Panc1 (cell line): ENCODE results near the gene CNDP1. TPM values are rescaled to one million over a fixed set of nuclear protein-coding genes. Genes with fewer than 3 reads are reported as not detected.
A peak's percentile ranks its signal among the peaks of the same experiment; 100 is the strongest.

Source experiments
- ATAC-seq: fragments of 200-7000 bp; cut with Tn5 transposase; 2 replicates; pipeline ENCODE4 v1.9.1; 2020; ENCODE audit warnings: mild to moderate bottlenecking, moderate library complexity
- Bru-seq: library from RNA; stranded (reverse); fragments of 400-500 nt; gene quantifications from one replicate; lab custom pipeline; 2021; lab: Mats Ljungman, UMichigan
- BruChase-seq, 2 experiments: library from RNA; stranded (reverse); fragments of 400-500 nt; gene quantifications; one replicate each; lab custom pipeline; 2021; lab: Mats Ljungman, UMichigan
- BruUV-seq: library from RNA; stranded (reverse); fragments of 400-500 nt; replicated peaks from 2 replicates; lab custom pipeline; 2021; lab: Mats Ljungman, UMichigan
- CTCF ChIA-PET: fragments of 300-600 bp; sonication (Branson Sonifier 250); formaldehyde crosslinking; loops from one replicate; lab custom pipeline; 2022; ENCODE audit warnings: antibody characterized with exemption; lab: Charles Lee
- POLR2A ChIA-PET: fragments of 300-600 bp; sonication (Branson Sonifier 250); formaldehyde crosslinking; loops from one replicate; lab custom pipeline; 2022; ENCODE audit warnings: antibody characterized with exemption; lab: Charles Lee
- DNase-seq: peaks from one replicate; pipeline ENCODE4 v3.0.0-alpha.2; 2010; ENCODE audit warnings: low read depth, low spot score
- H3K27ac ChIP-seq: 2 replicates; pipeline ENCODE4 v1.5.1; 2011; ENCODE audit warnings: mild to moderate bottlenecking, low read length, inconsistent platforms
- H3K27me3 ChIP-seq: fragments of 200-500 bp; sonication (Bioruptor generic); 2 replicates; pipeline ENCODE4 v1.6.0; 2014; ENCODE audit warnings: low read length, inconsistent platforms; ENCODE audit not compliant: control insufficient read depth, insufficient read depth
- H3K36me3 ChIP-seq: fragments of 200-500 bp; sonication (Bioruptor generic); 2 replicates; pipeline ENCODE4 v1.5.1; 2014; ENCODE audit warnings: inconsistent platforms, mild to moderate bottlenecking, low read length, moderate library complexity; ENCODE audit not compliant: control insufficient read depth, insufficient read depth
- H3K4me1 ChIP-seq: 2 replicates; pipeline ENCODE4 v1.5.1; 2011; ENCODE audit warnings: inconsistent platforms, mild to moderate bottlenecking, low read length, moderate library complexity; ENCODE audit not compliant: control insufficient read depth, insufficient read depth
- H3K4me3 ChIP-seq, 2 experiments: 2 replicates each; pipeline ENCODE4 v1.5.1; 2011 to 2012; ENCODE audit warnings: low read depth in 2 of 2, low read length in 2 of 2, mild to moderate bottlenecking in 2 of 2, inconsistent platforms in 1 of 2, moderate library complexity in 1 of 2
- H3K9me3 ChIP-seq: fragments of 200-500 bp; sonication (Bioruptor generic); 2 replicates; pipeline ENCODE4 v1.5.1; 2014; ENCODE audit warnings: low read depth, mild to moderate bottlenecking, inconsistent platforms, low read length, moderate library complexity; ENCODE audit not compliant: control insufficient read depth, insufficient read depth
- POLR2AphosphoS5 ChIP-seq: IDR thresholded peaks from 2 replicates; pipeline ENCODE4 v1.6.1; 2012; ENCODE audit warnings: mild to moderate bottlenecking, low read depth, low read length, moderate library complexity
- SIN3A ChIP-seq: IDR thresholded peaks from 2 replicates; pipeline ENCODE4 v1.6.1; 2012; ENCODE audit warnings: low read depth, mild to moderate bottlenecking, low read length, moderate library complexity, borderline replicate concordance; ENCODE audit not compliant: insufficient read depth
- TCF7L2 ChIP-seq: IDR thresholded peaks from 2 replicates; pipeline ENCODE4 v1.6.1; 2011; ENCODE audit warnings: mild to moderate bottlenecking, low read depth, low read length, inconsistent platforms
- in situ Hi-C: cut with HindIII; loops from 2 replicates; pipeline ENCODE4 v1.10.0; 2016; ENCODE audit warnings: low sequenced_read_pairs, low pct_unique_long_range_greater_than_20kb
- intact Hi-C: fragments of 100-400 bp; cut with micrococcal nuclease; formaldehyde crosslinking; loops from one replicate; pipeline ENCODE4 v1.10.0; 2022; ENCODE audit not compliant: unreplicated experiment
- long read RNA-seq: library from polyadenylated mRNA; unstranded; transcript quantifications from one replicate; pipeline ENCODE4 v2.0.0, GENCODE V29; 2021; ENCODE audit not compliant: unreplicated experiment
- polyA plus RNA-seq: library from polyadenylated mRNA; unstranded; fragments of >200 nt; gene quantifications from one replicate; pipeline ENCODE4 v1.2.1, GENCODE V29; 2012; ENCODE audit warnings: missing spikeins; ENCODE audit not compliant: insufficient read length
- total RNA-seq: library from RNA; stranded (reverse); gene quantifications from one replicate; pipeline ENCODE4 v1.2.1, GENCODE V29; 2021; ENCODE audit not compliant: unreplicated experiment
- TF ChIP-seq, protein P1 (sequence below): fragments of 450-650 bp; IDR thresholded peaks from 2 replicates; pipeline ENCODE4 v1.5.1; 2017; ENCODE audit warnings: mild to moderate bottlenecking
- TF ChIP-seq, protein P2 (sequence below), 2 experiments: IDR thresholded peaks; 2 replicates each; pipeline ENCODE4 v1.6.1; 2011 to 2012; ENCODE audit warnings: low read depth in 2 of 2, control low read depth in 1 of 2, low read length in 1 of 2, mild to moderate bottlenecking in 1 of 2, moderate library complexity in 1 of 2; ENCODE audit not compliant: insufficient read depth in 1 of 2

CNDP1 gene, protein sequence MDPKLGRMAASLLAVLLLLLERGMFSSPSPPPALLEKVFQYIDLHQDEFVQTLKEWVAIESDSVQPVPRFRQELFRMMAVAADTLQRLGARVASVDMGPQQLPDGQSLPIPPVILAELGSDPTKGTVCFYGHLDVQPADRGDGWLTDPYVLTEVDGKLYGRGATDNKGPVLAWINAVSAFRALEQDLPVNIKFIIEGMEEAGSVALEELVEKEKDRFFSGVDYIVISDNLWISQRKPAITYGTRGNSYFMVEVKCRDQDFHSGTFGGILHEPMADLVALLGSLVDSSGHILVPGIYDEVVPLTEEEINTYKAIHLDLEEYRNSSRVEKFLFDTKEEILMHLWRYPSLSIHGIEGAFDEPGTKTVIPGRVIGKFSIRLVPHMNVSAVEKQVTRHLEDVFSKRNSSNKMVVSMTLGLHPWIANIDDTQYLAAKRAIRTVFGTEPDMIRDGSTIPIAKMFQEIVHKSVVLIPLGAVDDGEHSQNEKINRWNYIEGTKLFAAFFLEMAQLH
- total RNA-seq (not detected), Bru-seq, nascent RNA (percentile 7 among the genes with signal in this experiment), BruChase-seq, experiment 1, labeled RNA remaining after a 2-hour chase (percentile 15 among the genes with signal in this experiment), BruChase-seq, experiment 2, labeled RNA remaining after a 6-hour chase (percentile 8 among the genes with signal in this experiment)
- not detected for polyA plus RNA-seq
- long read RNA-seq, partial matches to known transcripts: 0 of 1 reads
- long read RNA-seq, other reads (novel, unspliced or antisense): 1 of 1 reads

DNA sequence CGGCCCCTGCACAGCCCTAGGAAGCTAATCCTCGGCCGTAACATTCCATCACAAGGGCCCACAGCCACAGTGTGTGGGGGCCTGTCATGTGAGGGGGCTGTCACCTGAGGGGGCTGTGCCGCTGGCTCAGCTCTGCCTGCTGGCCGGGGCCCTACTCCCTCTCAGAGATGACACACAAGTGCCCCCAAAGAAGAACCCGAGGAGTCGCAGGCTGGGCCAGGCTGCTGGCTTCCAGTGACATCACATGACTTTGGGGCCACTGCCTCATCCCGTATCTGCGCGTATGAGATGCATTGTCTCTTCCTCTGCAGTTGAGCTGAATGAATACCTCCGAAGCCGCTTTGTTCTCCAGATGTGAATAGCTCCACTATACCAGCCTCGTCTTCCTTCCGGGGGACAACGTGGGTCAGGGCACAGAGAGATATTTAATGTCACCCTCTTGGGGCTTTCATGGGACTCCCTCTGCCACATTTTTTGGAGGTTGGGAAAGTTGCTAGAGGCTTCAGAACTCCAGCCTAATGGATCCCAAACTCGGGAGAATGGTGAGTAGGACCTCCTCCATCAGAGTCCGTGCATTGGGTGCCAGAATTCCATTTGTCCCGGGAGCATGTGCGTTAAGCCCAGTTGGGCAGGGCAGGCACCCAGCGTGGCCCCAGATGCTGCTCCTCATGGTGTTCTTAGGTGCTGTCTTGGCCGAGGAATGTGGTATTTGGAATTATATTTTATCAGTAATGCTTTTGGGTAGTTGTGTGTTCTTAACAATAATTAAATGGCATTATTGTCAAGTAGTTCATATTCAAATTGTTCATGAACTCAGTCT, at the start of gene CNDP1:
Gene CNDP1, plus strand, starts transcription at position 351 of the 820 bp plus-strand sequence. Its CDS starts 168 bp downstream, at position 519.
- BruUV-seq: no TSS peak
- Histone ChIP-seq H3K4me3 (no peak within 1 kb of the TSS), H3K27me3 (peaks cover 4% of the 10 kb centered on the region; the same call in 1 of the 2 replicates), H3K4me1 (no peaks in the 10 kb centered on the region), H3K36me3 (no peaks in the 10 kb centered on the region), H3K9me3 (no peaks in the 10 kb centered on the region), H3K27ac (no peak within 1 kb of the TSS)
- no peak for DNase-seq
- POLR2A ChIA-PET: no interaction called here
- TF ChIP-seq SIN3A: no peak
- no peak for TF ChIP-seq TCF7L2
- no peak for TF ChIP-seq POLR2AphosphoS5
- TF ChIP-seq, protein P1, sequence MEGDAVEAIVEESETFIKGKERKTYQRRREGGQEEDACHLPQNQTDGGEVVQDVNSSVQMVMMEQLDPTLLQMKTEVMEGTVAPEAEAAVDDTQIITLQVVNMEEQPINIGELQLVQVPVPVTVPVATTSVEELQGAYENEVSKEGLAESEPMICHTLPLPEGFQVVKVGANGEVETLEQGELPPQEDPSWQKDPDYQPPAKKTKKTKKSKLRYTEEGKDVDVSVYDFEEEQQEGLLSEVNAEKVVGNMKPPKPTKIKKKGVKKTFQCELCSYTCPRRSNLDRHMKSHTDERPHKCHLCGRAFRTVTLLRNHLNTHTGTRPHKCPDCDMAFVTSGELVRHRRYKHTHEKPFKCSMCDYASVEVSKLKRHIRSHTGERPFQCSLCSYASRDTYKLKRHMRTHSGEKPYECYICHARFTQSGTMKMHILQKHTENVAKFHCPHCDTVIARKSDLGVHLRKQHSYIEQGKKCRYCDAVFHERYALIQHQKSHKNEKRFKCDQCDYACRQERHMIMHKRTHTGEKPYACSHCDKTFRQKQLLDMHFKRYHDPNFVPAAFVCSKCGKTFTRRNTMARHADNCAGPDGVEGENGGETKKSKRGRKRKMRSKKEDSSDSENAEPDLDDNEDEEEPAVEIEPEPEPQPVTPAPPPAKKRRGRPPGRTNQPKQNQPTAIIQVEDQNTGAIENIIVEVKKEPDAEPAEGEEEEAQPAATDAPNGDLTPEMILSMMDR: no peak
- TF ChIP-seq, protein P2, sequence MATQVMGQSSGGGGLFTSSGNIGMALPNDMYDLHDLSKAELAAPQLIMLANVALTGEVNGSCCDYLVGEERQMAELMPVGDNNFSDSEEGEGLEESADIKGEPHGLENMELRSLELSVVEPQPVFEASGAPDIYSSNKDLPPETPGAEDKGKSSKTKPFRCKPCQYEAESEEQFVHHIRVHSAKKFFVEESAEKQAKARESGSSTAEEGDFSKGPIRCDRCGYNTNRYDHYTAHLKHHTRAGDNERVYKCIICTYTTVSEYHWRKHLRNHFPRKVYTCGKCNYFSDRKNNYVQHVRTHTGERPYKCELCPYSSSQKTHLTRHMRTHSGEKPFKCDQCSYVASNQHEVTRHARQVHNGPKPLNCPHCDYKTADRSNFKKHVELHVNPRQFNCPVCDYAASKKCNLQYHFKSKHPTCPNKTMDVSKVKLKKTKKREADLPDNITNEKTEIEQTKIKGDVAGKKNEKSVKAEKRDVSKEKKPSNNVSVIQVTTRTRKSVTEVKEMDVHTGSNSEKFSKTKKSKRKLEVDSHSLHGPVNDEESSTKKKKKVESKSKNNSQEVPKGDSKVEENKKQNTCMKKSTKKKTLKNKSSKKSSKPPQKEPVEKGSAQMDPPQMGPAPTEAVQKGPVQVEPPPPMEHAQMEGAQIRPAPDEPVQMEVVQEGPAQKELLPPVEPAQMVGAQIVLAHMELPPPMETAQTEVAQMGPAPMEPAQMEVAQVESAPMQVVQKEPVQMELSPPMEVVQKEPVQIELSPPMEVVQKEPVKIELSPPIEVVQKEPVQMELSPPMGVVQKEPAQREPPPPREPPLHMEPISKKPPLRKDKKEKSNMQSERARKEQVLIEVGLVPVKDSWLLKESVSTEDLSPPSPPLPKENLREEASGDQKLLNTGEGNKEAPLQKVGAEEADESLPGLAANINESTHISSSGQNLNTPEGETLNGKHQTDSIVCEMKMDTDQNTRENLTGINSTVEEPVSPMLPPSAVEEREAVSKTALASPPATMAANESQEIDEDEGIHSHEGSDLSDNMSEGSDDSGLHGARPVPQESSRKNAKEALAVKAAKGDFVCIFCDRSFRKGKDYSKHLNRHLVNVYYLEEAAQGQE (IDR thresholded peaks at IDR 0.05; ENCODE audit: insufficient read depth in 1 of 2, low read depth in 2 of 2, low read length in 1 of 2): no peak
- CTCF ChIA-PET: interaction anchor here (0.6 kb wide), 1 partner anchor 17 kb away, joined by 6 read pairs; no protein-coding TSS in a partner anchor
- no peak for ATAC-seq
- intact Hi-C loops: no loop called here
- in situ Hi-C loops: no loop called here

DNA sequence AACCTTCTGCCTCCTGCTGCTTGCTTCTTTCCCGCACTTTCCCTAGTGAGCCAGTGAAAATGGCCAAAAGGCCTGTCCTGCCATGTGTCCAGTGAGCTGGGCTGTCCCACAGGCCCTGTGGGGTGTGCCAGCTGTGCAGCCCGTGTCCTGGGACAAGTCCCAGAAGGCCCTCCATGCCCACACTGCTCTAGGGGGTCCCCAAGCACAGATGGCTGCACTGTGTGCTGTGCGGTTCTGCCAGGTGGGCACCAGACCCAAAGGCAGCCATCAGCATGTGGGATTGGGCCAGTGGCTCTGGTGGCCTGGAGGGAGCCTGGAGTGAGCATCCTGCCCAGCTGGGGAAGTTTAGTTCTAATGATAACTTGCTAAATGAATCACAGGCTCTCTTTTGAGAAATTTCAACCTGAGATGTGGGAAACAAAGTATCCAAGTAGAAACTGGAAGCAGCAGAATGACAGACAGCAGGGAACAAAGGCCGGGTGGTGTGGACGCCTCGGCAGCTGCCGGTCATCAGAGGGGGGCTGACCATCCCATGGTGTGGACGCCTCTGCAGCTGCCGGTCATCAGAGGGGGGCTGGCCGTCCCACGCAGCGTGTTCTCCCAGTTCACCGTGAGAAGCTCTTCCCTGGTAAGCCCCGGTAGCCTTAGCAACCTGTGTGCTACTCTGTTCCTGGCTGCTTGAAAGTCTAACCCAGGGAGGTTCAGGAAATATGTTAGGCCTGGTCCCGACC, 48.0 kb upstream of the CNDP1 start:
- POLR2A ChIA-PET: no interaction called here

More for the DNA sequence above, 48.0 kb upstream of the CNDP1 start:
- CTCF ChIA-PET: interaction anchor here (0.6 kb wide), 1 partner anchor 65 kb away, joined by 6 read pairs; no protein-coding TSS in a partner anchor
- TF ChIP-seq TCF7L2 (no peak), SIN3A (no peak), POLR2AphosphoS5 (no peak)
- TF ChIP-seq, protein P2 (IDR thresholded peaks at IDR 0.05; ENCODE audit: insufficient read depth in 1 of 2, low read depth in 2 of 2, low read length in 1 of 2): no peak
- TF ChIP-seq, protein P1: no peak
- intact Hi-C loops: no loop called here
- H3K36me3 ChIP-seq: no peaks in the 10 kb centered on the region
- no peaks in the 10 kb centered on the region for H3K4me1 ChIP-seq
- in situ Hi-C loops: no loop called here
- peaks cover 2% of the 10 kb centered on the region; the same call in 1 of the 2 replicates for H3K27me3 ChIP-seq
- H3K27ac ChIP-seq: no peak overlapping the region
- H3K4me3 ChIP-seq: no peak overlapping the region
- BruUV-seq: no TSS peak
- DNase-seq (no peak), ATAC-seq (0 out of 2 replicates have a peak, but pooled peaks have one; percentile 11)
- H3K9me3 ChIP-seq: no peaks in the 10 kb centered on the region
